Iris pigment epithelial cell (primary cell): ENCODE measurements around the gene NCAM1.

Experiments
- DNase-seq: peaks from one replicate; pipeline ENCODE4 v3.0.0-alpha.2; 2011; ENCODE audit warnings: low read depth

NCAM1 gene

DNA sequence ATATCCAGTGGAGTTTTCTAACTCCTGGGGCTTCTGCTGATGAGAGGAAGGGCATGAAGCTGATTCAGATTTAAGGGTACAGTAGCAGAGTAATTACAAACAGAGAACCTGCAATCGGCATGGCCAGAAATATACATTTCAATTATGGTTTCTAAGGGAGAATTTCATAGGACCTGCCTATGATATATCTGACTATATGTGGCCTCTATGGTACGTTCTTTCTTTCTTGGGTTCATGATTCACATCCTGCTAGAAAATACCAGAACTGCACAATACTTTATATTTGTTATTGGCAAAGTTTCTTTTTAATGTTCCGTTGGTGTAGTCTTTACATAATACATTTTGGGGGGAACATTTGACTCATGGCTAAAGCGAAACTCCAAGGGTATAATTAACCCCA is 290.1 kb downstream of the NCAM1 start:
- peak; percentile 10 for DNase-seq

- DNase-seq = no peak
Measured at GRCh38 chr11:113253406-113253805, 292.2 kb downstream of the NCAM1 start.

DNA sequence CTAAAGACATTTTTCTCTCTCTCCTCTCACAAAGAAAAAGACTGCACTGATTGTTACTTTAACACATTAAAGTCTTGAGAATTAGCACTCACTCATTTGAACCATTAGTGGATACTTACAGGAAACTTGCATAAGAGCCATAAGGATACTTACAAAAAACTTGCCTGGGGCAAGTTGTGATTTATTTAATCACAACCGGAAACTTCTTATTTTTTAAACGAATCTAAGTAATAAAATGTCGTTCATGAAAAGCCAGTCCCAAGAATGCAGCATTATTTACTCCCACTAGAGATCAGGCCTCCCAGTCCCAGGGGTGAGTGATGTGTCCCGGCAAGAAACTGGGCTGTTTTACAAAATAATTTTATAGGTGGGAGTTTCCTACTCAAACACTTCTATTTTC is 293.9 kb downstream of the NCAM1 start:
- DNase-seq = no peak

DNA sequence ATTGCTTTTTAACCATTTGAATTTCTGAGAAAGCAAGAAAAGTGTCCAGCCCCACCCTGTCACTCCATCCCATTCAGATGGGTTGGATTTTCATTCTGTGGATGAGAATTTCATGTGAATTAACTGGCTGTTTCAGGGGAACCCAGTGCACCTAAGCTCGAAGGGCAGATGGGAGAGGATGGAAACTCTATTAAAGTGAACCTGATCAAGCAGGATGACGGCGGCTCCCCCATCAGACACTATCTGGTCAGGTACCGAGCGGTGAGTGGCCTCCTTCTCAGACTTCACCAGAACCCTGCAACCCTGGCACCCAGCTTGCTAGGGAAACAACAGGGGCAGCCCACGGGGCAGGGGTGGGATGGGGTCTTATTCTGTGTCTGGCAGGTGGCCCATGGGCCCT is 294.5 kb downstream of the NCAM1 start:
- DNase-seq = no peak

- no peak for DNase-seq
Measured at GRCh38 chr11:113256431-113257202, 295.4 kb downstream of the NCAM1 start.

DNA sequence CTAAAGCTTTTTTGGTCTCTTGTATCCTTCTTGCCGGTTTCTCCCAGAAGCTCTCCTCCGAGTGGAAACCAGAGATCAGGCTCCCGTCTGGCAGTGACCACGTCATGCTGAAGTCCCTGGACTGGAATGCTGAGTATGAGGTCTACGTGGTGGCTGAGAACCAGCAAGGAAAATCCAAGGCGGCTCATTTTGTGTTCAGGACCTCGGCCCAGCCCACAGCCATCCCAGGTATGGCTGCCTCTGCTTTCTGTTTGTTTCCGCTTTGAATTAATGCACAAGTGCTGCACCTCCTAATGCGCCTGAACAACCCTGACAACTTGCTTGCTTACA is 298.8 kb downstream of the NCAM1 start:
- no peak for DNase-seq

DNA sequence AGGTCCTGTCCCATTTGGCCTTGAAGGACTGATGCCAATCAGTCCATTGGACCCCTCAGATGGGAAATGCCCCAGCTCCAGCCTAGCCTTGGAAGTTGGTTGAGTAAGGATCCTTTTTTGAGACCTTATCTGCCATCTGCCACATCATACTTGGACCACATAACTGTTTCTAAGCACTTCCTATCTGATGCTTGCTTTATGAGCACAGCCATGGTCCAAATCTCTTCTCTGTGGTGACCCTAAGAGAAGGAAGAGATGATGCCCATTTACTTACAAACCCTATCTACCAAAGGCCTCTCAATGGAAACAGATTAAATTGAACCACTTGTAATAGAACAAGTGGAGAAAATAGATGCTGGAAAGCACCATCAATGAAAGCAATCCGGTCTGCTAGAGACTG is 299.3 kb downstream of the NCAM1 start:
- no peak for DNase-seq

DNA sequence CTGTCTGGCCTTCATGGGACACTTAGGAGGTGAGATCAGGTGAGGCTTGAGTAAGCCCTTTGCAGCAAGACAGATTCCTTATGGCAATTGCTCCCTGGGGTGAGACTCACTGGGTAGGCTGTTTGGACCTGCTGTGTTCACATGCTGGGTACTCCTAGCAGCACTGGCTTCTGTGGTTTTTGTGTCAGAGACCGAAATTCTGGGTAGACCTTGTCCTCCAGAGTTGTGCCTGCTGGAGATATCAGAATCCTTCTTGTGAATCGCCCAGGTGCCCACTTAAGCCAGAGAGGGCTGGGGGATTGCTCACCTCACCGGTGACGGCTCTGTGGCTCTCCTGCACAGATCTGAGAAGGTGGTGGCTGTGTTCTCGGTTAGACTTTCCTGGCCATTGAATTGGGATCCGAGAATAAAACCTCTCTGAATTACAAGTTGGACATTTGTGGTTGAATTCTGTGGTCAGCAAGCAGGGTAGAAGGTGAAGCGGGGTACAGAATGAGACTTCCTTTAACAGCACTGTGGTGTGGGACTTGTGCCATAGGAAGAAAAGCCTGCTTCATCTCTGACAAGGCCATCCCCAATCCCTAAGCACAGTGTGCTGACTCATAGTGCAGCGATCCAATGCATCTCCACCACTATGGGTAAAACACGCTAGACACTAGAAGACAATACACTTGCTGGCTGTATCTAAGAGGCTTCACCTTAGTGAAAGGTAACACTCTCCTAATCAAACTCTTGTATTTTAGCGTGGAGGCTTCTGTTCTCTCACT is 300.7 kb downstream of the NCAM1 start:
- peak; percentile 88 for DNase-seq

- no peak for DNase-seq
Measured at GRCh38 chr11:113262594-113262993, 301.4 kb downstream of the NCAM1 start.

DNA sequence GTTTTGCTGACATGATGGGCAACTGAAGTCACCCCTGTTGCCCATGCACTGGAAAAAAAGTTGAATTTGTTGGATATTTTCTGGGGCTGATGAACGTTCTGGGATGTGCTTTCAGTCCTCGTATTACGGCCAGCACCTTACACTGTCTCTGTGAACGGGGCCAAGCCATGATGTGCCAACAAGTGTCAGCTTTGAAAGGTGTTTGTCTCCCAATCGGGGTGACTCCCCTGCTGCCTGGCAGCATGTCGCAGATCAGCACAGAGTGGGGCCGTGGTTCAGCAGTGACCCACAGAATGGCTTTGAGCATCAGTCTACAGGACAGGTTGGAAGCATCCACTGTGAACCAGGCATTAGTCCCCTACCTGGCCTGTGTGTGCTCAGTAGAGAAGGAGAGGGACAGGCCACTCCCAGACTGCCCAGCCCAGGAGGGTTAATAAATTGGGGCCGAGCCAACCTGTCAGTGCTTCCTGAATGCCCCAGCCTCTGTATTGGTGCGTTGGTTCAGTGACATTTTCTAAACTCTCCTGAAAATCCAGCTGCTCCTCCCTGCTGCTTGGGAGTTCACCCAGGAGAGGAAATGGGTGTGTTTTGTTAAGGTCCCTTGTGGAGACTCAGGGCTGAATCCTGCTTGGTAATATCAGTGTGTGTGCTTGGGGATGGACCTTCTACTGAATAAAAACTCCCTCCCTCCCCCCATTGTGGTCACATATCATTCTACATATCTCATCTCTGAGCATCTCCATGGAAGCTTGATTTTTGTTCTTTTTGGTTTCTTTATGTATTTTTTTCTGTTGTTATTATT is 302.4 kb downstream of the NCAM1 start:
- DNase-seq = no peak

DNA sequence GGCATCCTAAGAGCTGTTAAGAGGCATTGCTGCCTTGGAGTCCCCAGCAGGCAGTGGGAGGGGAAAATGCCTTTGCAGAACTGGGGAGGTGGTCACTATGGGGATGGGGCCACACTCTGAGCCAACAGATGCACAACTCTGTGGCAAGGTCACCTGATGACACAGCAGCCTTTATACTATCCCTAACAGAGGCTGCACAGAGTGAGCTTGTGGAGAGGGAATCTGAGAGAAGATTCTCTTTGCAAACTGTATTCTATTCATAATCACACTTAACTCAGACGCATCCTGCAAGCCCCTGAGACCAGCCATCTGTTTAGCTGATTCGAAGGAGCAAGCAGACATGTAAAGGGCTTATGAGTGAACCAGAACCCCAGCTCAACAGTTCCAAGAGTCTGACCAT is 304.1 kb downstream of the NCAM1 start:
- no peak for DNase-seq

DNA sequence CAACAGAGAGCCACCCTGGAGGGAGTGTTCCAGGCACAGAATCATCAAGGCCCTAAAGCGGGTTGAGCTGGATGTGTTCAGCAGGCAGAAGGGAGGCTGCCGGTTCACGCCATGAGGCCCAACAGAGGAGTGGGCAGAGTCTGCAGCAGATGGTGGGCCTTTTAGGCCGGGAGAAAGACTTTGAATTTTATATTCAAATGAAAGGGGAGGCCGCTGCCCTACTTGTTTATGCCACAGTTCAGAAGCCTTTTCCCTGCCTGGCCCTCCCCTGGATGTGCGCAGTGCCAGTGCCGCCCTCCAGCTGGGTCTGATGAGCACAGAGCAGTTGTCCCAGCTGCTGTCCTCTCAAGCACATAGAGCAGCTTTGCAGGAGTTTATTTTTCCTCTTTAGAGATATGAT is 306.3 kb downstream of the NCAM1 start:
- no peak for DNase-seq

DNA sequence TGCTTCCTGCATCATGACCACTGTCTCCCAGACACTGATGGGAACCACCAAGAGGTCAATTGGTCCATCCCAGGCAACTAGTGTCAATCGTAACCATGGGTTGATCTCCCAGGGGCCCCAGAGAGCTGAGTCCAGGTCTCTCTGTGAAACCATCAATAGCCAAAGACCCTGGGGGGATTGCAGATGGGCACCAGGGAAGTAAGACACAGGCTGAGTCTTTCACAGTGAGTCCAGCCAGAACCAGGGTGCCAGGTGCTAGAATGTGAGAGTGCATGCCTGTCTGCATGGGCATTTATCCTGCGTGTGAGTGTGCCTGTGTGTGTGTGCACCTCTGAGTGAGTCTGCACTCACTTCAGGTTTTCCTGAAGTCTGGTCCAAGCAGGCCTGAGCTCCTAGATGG is 307.9 kb downstream of the NCAM1 start:
- DNase-seq = no peak

DNA sequence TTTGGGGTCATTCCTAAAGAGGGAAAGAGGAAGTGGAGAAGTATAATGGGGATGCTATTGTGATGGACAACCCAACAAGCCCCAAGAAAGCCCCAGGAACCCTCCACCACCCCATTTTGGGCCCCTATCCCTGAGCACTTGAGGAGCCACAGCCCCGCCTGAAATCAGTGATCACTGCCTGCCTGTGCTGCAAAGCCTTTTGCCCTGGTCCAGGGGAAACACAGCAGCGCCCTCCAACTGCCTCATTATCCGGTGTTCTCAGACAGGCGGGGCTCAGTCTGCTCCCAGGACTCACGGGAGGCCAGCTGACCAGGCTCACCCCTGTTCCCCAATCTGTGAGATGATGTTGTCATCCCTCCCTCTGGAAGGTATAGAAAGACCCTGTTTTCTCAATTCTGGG is 308.4 kb downstream of the NCAM1 start:
- no peak for DNase-seq

- no peak for DNase-seq
Measured at GRCh38 chr11:113270080-113270479, 308.9 kb downstream of the NCAM1 start.

GRCh38 chr11:113271551-113272245 is 310.5 kb downstream of the NCAM1 start:
- no peak for DNase-seq

- no peak for DNase-seq
Measured at GRCh38 chr11:113272281-113272680, 311.1 kb downstream of the NCAM1 start.

DNA sequence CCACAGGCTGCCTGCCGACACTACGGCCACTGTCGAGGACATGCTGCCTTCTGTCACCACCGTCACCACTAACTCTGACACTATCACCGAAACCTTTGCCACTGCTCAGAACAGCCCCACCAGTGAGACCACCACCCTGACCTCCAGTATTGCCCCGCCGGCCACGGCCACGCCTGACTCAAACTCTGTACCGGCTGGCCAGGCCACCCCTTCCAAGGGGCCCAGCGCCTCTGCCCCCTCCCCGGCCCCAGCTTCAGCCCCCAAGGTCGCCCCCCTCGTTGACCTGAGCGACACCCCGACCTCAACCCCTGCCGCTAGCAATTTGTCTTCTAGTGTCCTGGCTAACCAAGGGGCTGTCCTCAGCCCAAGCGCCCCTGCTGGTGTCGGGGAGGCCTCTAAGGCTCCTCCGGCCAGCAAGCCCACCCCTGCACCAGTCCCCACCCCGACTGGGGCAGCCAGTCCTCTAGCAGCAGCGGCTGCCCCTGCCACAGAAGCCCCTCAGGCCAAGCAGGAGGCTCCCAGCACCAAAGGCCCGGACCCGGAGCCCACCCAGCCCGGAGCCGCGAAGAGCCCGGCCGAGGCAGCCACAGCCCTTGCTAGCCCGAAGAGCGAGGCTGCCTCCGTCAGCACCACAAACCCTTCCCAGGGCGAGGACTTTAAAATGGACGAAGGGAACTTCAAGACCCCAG is 311.9 kb downstream of the NCAM1 start:
- no peak for DNase-seq

- no peak for DNase-seq
Measured at GRCh38 chr11:113273720-113274119, 312.5 kb downstream of the NCAM1 start.

GRCh38 chr11:113274713-113275582 is 313.7 kb downstream of the NCAM1 start:
- DNase-seq = peak; percentile 17

GRCh38 chr11:113275602-113276001 is 314.4 kb downstream of the NCAM1 start:
- DNase-seq = no peak
